Fibroblast of lung (primary cell): ENCODE results near the gene TMEM119.

Experiments
- EZH2 ChIP-seq: IDR thresholded peaks from 2 replicates; pipeline ENCODE4 v1.5.1; 2012; ENCODE audit warnings: low read length, control low read depth, mild to moderate bottlenecking; ENCODE audit errors: missing control alignments
- TF ChIP-seq, protein P1 (sequence below), 2 donors: IDR thresholded peaks in 1 of 2; conservative IDR thresholded peaks in 1 of 2; 1 replicate in 1 of 2; 2 replicates in 1 of 2; pipeline ENCODE4 v1.5.1; 2011 to 2012; ENCODE audit warnings: low read length in 2 of 2, control low read depth in 1 of 2, inconsistent platforms in 1 of 2, low read depth in 1 of 2, mild to moderate bottlenecking in 1 of 2

DNA sequence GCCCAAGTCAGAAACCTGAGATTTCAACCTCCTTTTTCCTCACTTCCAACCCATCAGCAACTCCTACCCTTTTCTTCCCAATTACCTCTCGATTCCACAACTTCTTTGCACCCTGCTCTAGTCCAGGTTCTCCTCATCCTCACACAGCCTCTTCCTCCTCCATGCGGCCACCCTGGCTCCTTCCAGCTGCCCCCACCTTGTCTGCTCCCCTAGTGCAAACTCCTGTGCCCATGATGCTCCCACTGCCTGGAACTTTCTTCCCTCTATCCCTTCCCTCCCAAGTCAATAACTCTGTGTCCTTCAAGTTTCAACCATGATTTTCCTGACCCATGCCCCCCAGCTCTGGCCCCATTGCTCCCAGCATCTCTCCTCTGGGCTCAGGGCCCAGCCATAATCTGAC lies 18.5 kb upstream of the TMEM119 start:
- TF ChIP-seq EZH2: no peak
- TF ChIP-seq, protein P1, sequence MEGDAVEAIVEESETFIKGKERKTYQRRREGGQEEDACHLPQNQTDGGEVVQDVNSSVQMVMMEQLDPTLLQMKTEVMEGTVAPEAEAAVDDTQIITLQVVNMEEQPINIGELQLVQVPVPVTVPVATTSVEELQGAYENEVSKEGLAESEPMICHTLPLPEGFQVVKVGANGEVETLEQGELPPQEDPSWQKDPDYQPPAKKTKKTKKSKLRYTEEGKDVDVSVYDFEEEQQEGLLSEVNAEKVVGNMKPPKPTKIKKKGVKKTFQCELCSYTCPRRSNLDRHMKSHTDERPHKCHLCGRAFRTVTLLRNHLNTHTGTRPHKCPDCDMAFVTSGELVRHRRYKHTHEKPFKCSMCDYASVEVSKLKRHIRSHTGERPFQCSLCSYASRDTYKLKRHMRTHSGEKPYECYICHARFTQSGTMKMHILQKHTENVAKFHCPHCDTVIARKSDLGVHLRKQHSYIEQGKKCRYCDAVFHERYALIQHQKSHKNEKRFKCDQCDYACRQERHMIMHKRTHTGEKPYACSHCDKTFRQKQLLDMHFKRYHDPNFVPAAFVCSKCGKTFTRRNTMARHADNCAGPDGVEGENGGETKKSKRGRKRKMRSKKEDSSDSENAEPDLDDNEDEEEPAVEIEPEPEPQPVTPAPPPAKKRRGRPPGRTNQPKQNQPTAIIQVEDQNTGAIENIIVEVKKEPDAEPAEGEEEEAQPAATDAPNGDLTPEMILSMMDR (conservative IDR thresholded peaks at IDR 0.05 in 1 of 2, IDR thresholded peaks at IDR 0.05 in 1 of 2; ENCODE audit: low read depth in 1 of 2, low read length in 2 of 2): no peak
